ENCODE results near the gene GPR148. TPM values are rescaled to one million over a fixed set of nuclear protein-coding genes. Genes with fewer than 3 reads are reported as not detected.

Gene GPR148
- total and polyA plus RNA-seq, 2 of the 4 experiments (the other 2 are of a cell fraction), result not detected

- no peak overlapping the region for H3K9ac ChIP-seq (ENCODE audit: low read depth, low read length)
- POLR2A ChIA-PET (ENCODE audit: unreplicated experiment), result no interaction called here
- H3K36me3 ChIP-seq (ENCODE audit: control insufficient read depth, insufficient read depth, low read length), result no peaks in the 10 kb centered on the region
- no peak overlapping the region for H3K23ac ChIP-seq (ENCODE audit: low read depth, low read length)
- dilution Hi-C loops (cut with HindIII; ENCODE audit: low sequenced_read_pairs, unreplicated experiment) (no loop called here), intact Hi-C loops (cut with micrococcal nuclease) (no loop called here), in situ Hi-C loops (cut with MboI; ENCODE audit: low sequenced_read_pairs) (no loop called here)
- H3K4me3 ChIP-seq (ENCODE audit: insufficient read depth, low read depth, low read length), result no peak overlapping the region
- no peak overlapping the region for H2BK120ac ChIP-seq (ENCODE audit: low read depth, low read length)
- H2BK20ac ChIP-seq (ENCODE audit: low read depth, low read length), result no peak overlapping the region
- no peak overlapping the region for H2AK5ac ChIP-seq (ENCODE audit: low read depth, low read length)
- ATAC-seq (ENCODE audit: low read depth) (peak; percentile 97), DNase-seq (no peak)
- no peak overlapping the region for H2BK15ac ChIP-seq (ENCODE audit: low read depth, low read length)
- H4K5ac ChIP-seq (ENCODE audit: low read depth, low read length), result no peak overlapping the region
- H3K27me3 ChIP-seq (ENCODE audit: control insufficient read depth, insufficient read depth, low read length), result peaks cover 8% of the 10 kb centered on the region
- 5% methylated on average over 17 of the region's 80 CpGs; no CpG with 5 or more reads in 1 of the 2 experiments for WGBS, 2 experiments (ENCODE audit: extremely low coverage in 2 of 2, insufficient read length in 1 of 2)
- H3K4me2 ChIP-seq (ENCODE audit: low read depth, low read length), result no peak overlapping the region
- H3K27ac ChIP-seq (ENCODE audit: insufficient read depth, low read length), result no peak overlapping the region
- peaks cover 2% of the 10 kb centered on the region; the same call in 1 of the 2 replicates for H3K4me1 ChIP-seq (ENCODE audit: control insufficient read depth, insufficient read depth, low read length)
- no peak overlapping the region for H3K18ac ChIP-seq (ENCODE audit: low read depth, low read length)
- TF ChIP-seq SMC3 (IDR thresholded peaks at IDR 0.05; ENCODE audit: low read depth, low read length), result no peak
- no peak for TF ChIP-seq MXI1 (IDR thresholded peaks at IDR 0.05; ENCODE audit: borderline replicate concordance, low read depth, low read length)
- no peak for TF ChIP-seq FOS (IDR thresholded peaks at IDR 0.05; ENCODE audit: low read depth, low read length)
- no peak for TF ChIP-seq RCOR1 (IDR thresholded peaks at IDR 0.05; ENCODE audit: insufficient replicate concordance, low read length)
- TF ChIP-seq POLR2A (IDR thresholded peaks at IDR 0.05; ENCODE audit: low read depth, low read length), result no peak
- TF ChIP-seq, protein P1, sequence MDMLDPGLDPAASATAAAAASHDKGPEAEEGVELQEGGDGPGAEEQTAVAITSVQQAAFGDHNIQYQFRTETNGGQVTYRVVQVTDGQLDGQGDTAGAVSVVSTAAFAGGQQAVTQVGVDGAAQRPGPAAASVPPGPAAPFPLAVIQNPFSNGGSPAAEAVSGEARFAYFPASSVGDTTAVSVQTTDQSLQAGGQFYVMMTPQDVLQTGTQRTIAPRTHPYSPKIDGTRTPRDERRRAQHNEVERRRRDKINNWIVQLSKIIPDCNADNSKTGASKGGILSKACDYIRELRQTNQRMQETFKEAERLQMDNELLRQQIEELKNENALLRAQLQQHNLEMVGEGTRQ (IDR thresholded peaks at IDR 0.05; ENCODE audit: low read depth, low read length), result no peak
- TF ChIP-seq RFX5 (IDR thresholded peaks at IDR 0.05; ENCODE audit: low read depth, low read length), result no peak
- TF ChIP-seq MAZ (IDR thresholded peaks at IDR 0.05; ENCODE audit: borderline replicate concordance, low read depth, low read length), result 0 out of 2 replicates have a peak, but pooled peaks have one; percentile 19
- TF ChIP-seq RAD21 (IDR thresholded peaks at IDR 0.05; ENCODE audit: low read length), result no peak
- TF ChIP-seq CEBPB (IDR thresholded peaks at IDR 0.05; ENCODE audit: low read depth, low read length), result no peak
- TF ChIP-seq NFE2L2 (IDR thresholded peaks at IDR 0.05; ENCODE audit: low read depth, low read length), result no peak
- no peak for TF ChIP-seq MAFK (IDR thresholded peaks at IDR 0.05; ENCODE audit: low read depth, low read length)
- TF ChIP-seq CHD1 (IDR thresholded peaks at IDR 0.05; ENCODE audit: low read depth, low read length), result no peak
- TF ChIP-seq BHLHE40 (IDR thresholded peaks at IDR 0.05; ENCODE audit: low read depth, low read length), result no peak
- TF ChIP-seq, protein P2, sequence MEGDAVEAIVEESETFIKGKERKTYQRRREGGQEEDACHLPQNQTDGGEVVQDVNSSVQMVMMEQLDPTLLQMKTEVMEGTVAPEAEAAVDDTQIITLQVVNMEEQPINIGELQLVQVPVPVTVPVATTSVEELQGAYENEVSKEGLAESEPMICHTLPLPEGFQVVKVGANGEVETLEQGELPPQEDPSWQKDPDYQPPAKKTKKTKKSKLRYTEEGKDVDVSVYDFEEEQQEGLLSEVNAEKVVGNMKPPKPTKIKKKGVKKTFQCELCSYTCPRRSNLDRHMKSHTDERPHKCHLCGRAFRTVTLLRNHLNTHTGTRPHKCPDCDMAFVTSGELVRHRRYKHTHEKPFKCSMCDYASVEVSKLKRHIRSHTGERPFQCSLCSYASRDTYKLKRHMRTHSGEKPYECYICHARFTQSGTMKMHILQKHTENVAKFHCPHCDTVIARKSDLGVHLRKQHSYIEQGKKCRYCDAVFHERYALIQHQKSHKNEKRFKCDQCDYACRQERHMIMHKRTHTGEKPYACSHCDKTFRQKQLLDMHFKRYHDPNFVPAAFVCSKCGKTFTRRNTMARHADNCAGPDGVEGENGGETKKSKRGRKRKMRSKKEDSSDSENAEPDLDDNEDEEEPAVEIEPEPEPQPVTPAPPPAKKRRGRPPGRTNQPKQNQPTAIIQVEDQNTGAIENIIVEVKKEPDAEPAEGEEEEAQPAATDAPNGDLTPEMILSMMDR (conservative IDR thresholded peaks at IDR 0.05; ENCODE audit: low read depth, low read length), result 0 out of 2 replicates have a peak, but pooled peaks have one; percentile 13
- H4K91ac ChIP-seq (ENCODE audit: insufficient read depth, low read depth, low read length), result no peak overlapping the region
- H2AK9ac ChIP-seq (replicated peaks; ENCODE audit: low read depth, low read length, poor library complexity), result peak overlapping the region; percentile 55
- H3K9me1 ChIP-seq (ENCODE audit: insufficient read depth, low read length), result no peaks in the 10 kb centered on the region
- CTCF ChIA-PET, result no interaction called here
- BruUV-seq (replicated peaks), result no TSS peak
- no peak overlapping the region for H2AFZ ChIP-seq (replicated peaks; ENCODE audit: low read length, poor library complexity)
- no peak overlapping the region for H3K4ac ChIP-seq (ENCODE audit: low read depth, low read length)
- H3K9me3 ChIP-seq (ENCODE audit: control insufficient read depth, insufficient read depth, low read length), result no peaks in the 10 kb centered on the region
- H3K14ac ChIP-seq (replicated peaks; ENCODE audit: low read depth, low read length), result no peak overlapping the region
- no peak overlapping the region for H2BK5ac ChIP-seq (ENCODE audit: low read depth, low read length, poor library complexity, severe bottlenecking)
- H3K56ac ChIP-seq (ENCODE audit: extremely low read depth, insufficient read depth, low read length), result no peak overlapping the region
- H3K79me1 ChIP-seq (ENCODE audit: low read depth in 1 of 2, low read length in 2 of 2), result no peaks in the 10 kb centered on the region
- H4K20me1 ChIP-seq (ENCODE audit: insufficient read depth, low read length), result no peaks in the 10 kb centered on the region
- H4K8ac ChIP-seq (ENCODE audit: low read depth in 2 of 2, low read length in 2 of 2), result no peak overlapping the region
Observed at GRCh38 chr2:130756053-130756873, 27.4 kb downstream of the GPR148 start.

Data from IMR-90 (cell line).